ENCODE results near the gene RPSA.
"Not testable (repeated sequence)": the region's sequence is repeated elsewhere in the genome, so short reads cannot be mapped to it uniquely, and the experiment has no call there.

Gene RPSA

DNA sequence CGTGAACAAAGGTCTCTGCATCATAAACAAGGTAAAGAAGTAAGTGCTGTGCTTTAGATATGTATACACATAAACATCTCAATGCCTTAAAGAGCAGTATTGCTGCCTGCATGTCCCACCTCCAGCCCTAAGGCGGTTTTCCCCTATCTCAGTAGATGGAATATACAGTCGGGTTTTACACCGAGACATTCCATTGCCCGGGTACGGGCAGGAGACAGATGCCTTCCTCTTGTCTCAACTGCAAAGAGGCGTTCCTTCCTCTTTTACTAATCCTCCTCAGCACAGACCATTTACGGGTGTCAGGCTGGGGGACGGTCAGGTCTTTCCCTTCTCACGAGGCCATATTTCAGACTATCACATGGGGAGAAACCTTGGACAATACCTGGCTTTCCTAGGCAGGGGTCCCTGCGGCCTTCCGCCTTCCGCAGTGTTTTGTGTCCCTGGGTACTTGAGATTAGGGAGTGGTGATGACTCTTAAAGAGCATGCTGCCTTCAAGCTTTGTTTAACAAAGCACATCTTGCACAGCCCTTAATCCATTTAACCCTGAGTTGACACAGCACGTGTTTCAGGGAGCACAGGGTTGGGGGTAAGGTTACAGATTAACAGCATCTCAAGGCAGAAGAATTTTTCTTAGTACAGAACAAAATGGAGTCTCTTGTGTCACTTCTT lies 12.2 kb downstream of the RPSA start:
- DNase-seq (ENCODE audit: low read depth in 2 of 2, low spot score in 1 of 2): not testable (repeated sequence)

- no peak for DNase-seq (ENCODE audit: low read depth in 2 of 2, low spot score in 1 of 2)
Observed at GRCh38 chr3:39419742-39420315, 13.3 kb downstream of the RPSA start.

GRCh38 chr3:39420543-39420942 lies 14.0 kb downstream of the RPSA start:
- no peak for DNase-seq (ENCODE audit: low read depth in 2 of 2, low spot score in 1 of 2)

DNA sequence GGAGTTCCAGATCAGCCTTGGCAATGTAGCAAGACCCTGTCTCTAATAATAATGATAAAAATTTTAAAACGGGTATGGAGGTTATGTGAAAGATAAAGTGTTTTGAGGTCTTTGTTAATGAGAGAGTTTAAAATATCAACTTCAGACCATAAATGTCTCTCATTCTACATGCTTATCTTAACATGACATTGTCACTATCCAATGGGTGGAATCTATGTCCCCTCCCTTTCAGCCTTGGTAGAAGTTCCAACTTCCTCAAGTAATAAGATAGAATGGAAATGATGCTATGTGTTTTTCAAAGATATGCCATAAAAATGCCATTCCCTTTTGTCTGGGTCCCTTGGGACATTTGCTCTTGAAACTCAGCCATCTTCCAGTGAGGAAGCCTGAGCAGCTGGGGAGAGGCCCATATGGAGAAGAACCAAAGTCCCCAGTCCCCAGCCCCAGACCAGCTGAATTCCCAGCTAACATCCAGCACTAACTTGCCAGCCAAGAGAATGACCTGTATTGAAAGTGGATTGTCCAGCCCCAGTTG lies 17.0 kb downstream of the RPSA start:
- no peak for DNase-seq (ENCODE audit: low read depth in 2 of 2, low spot score in 1 of 2)

GRCh38 chr3:39426312-39426711 lies 19.8 kb downstream of the RPSA start:
- DNase-seq (ENCODE audit: low read depth in 2 of 2, low spot score in 1 of 2): no peak

GRCh38 chr3:39427506-39427905 lies 21.0 kb downstream of the RPSA start:
- no peak for DNase-seq (ENCODE audit: low read depth in 2 of 2, low spot score in 1 of 2)

GRCh38 chr3:39428745-39429201 lies 22.3 kb downstream of the RPSA start:
- DNase-seq (ENCODE audit: low read depth in 2 of 2, low spot score in 1 of 2): no peak

- DNase-seq (ENCODE audit: low read depth in 2 of 2, low spot score in 1 of 2): no peak
Observed at GRCh38 chr3:39429466-39429865, 22.9 kb downstream of the RPSA start.

DNA sequence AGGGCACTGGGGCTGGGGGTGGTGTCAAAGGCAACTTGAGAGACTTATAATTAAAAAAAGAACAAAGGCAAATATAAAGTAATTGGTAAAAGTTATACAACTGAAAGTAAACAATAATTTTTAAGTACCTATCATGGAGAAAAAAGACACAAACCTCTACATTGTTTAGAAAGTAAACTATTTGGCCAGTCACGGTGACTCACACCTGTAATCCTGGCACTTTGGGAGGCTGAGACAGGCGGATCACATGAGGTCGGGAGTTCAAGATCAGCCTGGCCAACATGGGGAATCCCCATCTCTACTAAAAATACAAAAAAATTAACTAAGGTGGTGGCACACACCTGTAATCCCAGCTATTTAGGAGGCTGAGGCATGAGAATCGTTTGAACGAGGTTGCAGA lies 25.8 kb downstream of the RPSA start:
- DNase-seq (ENCODE audit: low read depth in 2 of 2, low spot score in 1 of 2): no peak

GRCh38 chr3:39433642-39434041 lies 27.1 kb downstream of the RPSA start:
- no peak for DNase-seq (ENCODE audit: low read depth in 2 of 2, low spot score in 1 of 2)

- DNase-seq (ENCODE audit: low read depth in 2 of 2, low spot score in 1 of 2): no peak
Observed at GRCh38 chr3:39434574-39434973, 28.1 kb downstream of the RPSA start.

DNA sequence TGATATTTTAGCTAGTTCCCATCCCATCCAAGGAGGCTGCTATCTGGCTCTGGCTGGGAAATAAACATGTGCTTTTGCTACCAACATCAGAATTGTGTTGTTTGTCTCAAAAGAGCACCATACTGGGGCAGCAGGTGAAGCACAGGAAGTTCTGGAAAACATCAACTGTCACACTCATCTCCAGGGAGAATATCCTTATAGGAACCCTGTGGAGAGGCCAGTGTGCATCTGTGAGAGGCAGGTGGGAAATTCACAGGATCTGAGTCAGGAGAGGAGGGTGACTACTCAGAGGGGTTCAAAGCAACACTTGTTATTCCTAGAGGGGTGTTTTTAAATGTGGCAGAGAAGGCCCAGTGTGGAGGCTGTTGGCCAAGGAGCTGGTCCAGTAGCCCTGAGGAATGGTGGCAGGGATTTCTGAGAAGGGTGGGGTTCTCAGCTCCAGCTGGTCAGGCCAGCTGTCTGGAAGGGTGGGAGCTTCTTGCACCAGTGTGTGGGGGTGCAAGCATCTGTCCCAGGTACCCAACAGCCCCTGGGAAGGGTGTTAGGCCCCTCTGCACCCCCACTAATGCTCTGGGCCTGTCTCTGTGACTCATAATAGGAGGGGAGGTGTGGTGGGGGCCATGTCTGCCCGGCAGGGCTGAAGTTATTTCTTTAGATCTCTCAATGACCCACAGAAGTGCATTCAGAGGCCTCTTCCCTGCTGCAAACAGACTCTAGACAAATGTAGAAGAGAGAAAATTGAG lies 28.7 kb downstream of the RPSA start:
- no peak for DNase-seq (ENCODE audit: low read depth in 2 of 2, low spot score in 1 of 2)

DNA sequence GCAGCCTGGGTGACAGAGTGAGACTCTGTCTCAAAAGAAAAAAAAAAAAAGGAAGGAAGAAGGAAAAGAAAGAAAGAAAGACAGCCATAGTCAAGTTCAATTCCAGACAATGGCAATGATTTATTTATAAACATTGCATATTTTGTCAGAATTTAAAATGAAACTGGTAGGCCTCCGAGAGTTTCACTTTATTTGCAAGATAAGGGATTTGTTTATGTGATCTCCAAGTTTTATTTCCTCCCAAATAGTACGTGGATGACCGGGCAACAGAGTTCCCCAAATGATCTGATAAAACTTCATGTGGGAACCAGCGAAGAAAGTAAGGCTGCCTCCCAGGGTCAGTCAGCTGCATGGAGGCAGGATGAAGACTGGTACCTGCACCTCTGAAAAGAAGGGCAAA lies 32.4 kb downstream of the RPSA start:
- DNase-seq (ENCODE audit: low read depth in 2 of 2, low spot score in 1 of 2): no peak

GRCh38 chr3:39440316-39440715 lies 33.8 kb downstream of the RPSA start:
- no peak for DNase-seq (ENCODE audit: low read depth in 2 of 2, low spot score in 1 of 2)

DNA sequence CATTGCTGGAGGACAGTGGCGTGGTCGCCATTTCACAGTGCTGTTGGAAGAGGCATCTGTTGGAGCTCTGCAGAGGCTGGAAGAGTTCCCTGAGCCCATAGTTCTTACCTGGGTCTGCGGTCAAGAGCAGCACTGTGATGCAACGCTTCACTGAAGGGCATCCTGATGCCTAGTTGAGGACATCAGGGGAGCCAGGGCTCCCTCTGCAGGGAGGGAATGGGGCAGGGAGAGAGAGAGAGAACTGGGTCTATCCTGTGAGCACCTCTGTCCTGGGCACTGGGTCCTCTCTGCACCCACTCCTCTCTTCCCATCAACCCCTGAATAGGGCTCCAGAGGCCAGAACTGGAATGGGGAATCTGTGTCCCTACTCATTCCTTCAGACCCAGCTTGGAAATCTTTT lies 37.0 kb downstream of the RPSA start:
- no peak for DNase-seq (ENCODE audit: low read depth in 2 of 2, low spot score in 1 of 2)

DNA sequence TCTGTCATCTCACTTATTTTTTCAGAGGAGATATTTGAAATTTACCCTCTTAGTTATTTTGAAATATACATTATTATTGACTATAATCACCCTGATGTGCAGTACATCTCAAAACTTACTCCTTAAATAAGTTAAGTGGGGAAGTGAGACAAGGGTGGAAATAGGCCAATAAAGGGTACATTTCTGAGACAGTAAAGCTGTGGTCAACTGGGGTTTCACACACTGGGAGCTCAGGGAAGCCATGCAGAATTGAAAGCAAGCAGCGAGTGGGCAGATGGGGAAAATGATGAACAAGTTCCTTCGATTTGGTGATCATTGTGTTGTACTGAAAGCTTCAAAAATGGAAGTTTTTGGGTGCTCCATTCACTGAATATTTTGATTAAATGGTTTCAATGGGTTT lies 39.4 kb downstream of the RPSA start:
- DNase-seq (ENCODE audit: low read depth in 2 of 2, low spot score in 1 of 2): no peak

GRCh38 chr3:39446444-39446843 lies 39.9 kb downstream of the RPSA start:
- DNase-seq (ENCODE audit: low read depth in 2 of 2, low spot score in 1 of 2): no peak

DNA sequence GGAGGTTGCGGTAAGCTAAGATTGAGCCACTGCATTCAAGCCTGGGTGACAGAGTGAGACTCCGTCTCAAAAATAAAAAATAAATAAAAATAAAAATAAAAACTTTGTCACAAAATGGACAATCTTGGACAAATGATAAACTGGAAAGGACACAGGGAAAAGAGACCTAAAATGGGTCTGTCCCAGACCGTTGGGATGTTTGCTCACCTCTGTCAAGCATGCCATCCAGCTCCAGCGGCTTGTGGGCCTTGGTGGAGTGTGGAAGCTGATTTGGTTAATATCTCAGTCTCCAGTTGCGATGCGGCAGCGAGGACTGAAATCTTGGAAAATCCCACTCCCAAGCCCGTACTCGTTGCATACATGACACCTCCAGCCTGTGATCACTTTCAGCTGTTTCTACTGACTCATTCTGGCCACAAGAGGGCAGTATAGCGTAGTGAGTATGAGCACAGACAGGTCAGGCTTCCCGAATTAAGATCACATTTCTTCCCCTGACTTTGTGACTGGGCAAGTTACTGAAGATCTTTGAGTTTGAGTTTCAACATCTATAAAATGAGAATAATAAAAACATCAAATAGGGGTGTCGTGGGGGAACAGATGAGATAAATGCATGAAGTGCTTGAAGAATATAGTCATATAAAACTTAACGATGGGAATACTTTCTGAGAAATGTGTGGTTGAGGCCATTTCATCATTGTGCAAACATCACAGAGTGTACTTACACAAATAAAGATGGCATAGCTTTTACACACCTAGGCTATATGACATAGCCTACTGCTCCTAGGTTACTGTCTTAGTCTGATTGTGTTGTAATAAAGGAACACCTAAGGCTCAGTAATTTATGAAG lies 41.3 kb downstream of the RPSA start:
- peak; percentile 16 to 35 for DNase-seq (ENCODE audit: low read depth in 2 of 2, low spot score in 1 of 2)

DNA sequence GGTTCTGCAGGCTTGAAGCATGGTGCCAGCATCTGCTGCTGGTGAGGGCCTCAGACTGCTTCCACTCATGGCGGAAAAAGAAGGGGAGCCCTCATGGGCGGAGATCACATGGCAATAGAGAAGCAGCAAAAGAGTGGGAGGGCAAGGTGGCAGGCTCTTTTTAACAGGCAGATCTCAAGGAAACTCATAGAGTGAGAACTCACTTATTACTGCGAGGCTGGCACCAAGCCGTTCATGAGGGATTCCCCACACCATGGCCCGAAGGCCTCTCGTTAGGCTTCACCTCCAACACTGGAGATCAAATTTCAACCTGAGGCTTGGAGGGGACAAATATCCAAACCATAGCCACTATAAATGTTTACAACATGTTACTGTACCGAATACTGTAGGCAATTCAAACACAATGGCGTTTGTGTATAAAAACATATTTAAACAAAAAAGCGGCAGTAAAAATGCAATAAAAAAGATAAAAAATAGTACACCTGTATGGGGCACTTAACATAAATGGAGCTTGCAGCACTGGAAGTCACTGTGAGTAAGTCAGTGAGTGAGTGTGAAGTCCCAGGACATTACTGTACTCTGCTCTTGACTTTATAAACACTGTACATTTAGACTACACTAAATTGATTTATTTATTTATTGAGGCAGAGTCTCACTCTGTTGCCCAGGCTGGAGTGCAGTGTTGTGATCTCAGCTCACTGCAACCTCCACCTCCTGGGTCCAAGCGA lies 42.1 kb downstream of the RPSA start:
- DNase-seq (ENCODE audit: low read depth in 2 of 2, low spot score in 1 of 2): no peak

DNA sequence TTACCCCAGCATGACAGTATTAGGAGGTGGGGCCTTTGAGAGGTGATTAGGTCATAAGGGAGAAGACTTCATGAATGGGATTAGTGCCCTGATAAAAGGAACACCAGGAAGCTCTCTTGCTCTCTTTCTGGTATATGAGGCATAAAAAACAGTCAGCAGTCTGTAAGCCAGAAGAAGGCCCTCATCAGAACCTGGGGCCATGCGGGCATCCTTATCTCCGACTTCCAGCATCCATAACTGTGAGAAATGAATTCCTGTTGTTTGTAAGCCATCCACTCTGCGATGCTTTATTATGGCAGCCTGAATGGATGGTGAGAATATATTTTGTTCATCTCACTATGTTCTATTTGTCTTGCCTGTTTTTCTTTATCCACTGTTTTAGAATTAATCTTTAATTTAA lies 43.3 kb downstream of the RPSA start:
- no peak for DNase-seq (ENCODE audit: low read depth in 2 of 2, low spot score in 1 of 2)

- no peak for DNase-seq (ENCODE audit: low read depth in 2 of 2, low spot score in 1 of 2)
Observed at GRCh38 chr3:39453134-39453533, 46.6 kb downstream of the RPSA start.
